Right atrium auricular region (tissue), 2 donors: ENCODE data around the gene PIK3AP1. TPM values are rescaled to one million over a fixed set of nuclear protein-coding genes. Genes with fewer than 3 reads are reported as not detected.

Source experiments
- DNase-seq: peaks from one replicate; pipeline ENCODE4 v3.0.0-alpha.2; 2019; ENCODE audit warnings: low spot score
- H3K27ac ChIP-seq, 2 donors: fragments of 200-600 bp; sonication (generic); 1 replicate in 1 of 2; 2 replicates in 1 of 2; pipeline ENCODE4 v1.5.1; 2016 to 2019
- H3K27me3 ChIP-seq, 2 donors: fragments of 200-600 bp; sonication (generic); one replicate each; pipeline versions ENCODE4 v1.5.1 to v1.6.0; 2017 to 2019
- H3K36me3 ChIP-seq: fragments of 200-600 bp; sonication (generic); one replicate; pipeline ENCODE4 v1.5.1; 2016
- H3K4me1 ChIP-seq, 2 donors: fragments of 200-600 bp; sonication (generic); one replicate each; pipeline versions ENCODE4 v1.5.1 to v1.6.0; 2017 to 2019
- H3K4me3 ChIP-seq, 2 donors: fragments of 200-600 bp; sonication (generic); 1 replicate in 1 of 2; 2 replicates in 1 of 2; pipeline ENCODE4 v1.5.1; 2017 to 2019; ENCODE audit warnings: mild to moderate bottlenecking in 1 of 2, moderate library complexity in 1 of 2
- H3K9me3 ChIP-seq, 2 donors: fragments of 200-600 bp; sonication (generic); one replicate each; pipeline ENCODE4 v1.5.1; 2019
- CTCF ChIP-seq, 2 donors: fragments of 200-600 bp; sonication (generic); IDR thresholded peaks; one replicate each; pipeline ENCODE4 v1.5.1; 2019; ENCODE audit warnings: antibody characterized with exemption in 2 of 2
- total RNA-seq, 2 donors: library from RNA; depleted of rRNA; stranded (reverse); fragments of >200 nt; gene quantifications; one replicate each; pipeline ENCODE4 v1.1.0, GENCODE V29; 2016

PIK3AP1 gene
- total RNA-seq, 2 donors from 2014 or later, result 3.1 to 11.2 TPM

- Histone ChIP-seq H3K27ac (no peak overlapping the region), H3K4me3 (no peak overlapping the region), H3K4me1 (peaks cover 0 to 4% of the 10 kb centered on the region in 2 donors), H3K36me3 (no peaks in the 10 kb centered on the region), H3K9me3 (no peaks in the 10 kb centered on the region), H3K27me3 (no peaks in the 10 kb centered on the region)
- TF ChIP-seq CTCF (IDR thresholded peaks at IDR 0.05), result no peak
- DNase-seq, result no peak
These were observed 83.8 kb downstream of the PIK3AP1 start for GRCh38 chr10:96636551-96636950.

GRCh38 chr10:96632974-96633710 lies 87.2 kb downstream of the PIK3AP1 start:
- Histone ChIP-seq H3K4me1 (peaks cover 0 to 4% of the 10 kb centered on the region in 2 donors), H3K27ac (no peak overlapping the region), H3K4me3 (no peak overlapping the region), H3K36me3 (no peaks in the 10 kb centered on the region), H3K27me3 (no peaks in the 10 kb centered on the region), H3K9me3 (no peaks in the 10 kb centered on the region)
- TF ChIP-seq CTCF (IDR thresholded peaks at IDR 0.05), result no peak
- no peak for DNase-seq

- Histone ChIP-seq H3K9me3 (no peaks in the 10 kb centered on the region), H3K36me3 (no peaks in the 10 kb centered on the region), H3K4me3 (no peak overlapping the region), H3K27ac (no peak overlapping the region), H3K27me3 (no peaks in the 10 kb centered on the region), H3K4me1 (no peaks in the 10 kb centered on the region)
- no peak for TF ChIP-seq CTCF (IDR thresholded peaks at IDR 0.05)
- no peak for DNase-seq
These were observed 93.0 kb downstream of the PIK3AP1 start for GRCh38 chr10:96627292-96627691.

- no peak overlapping the region for H3K4me3 ChIP-seq
- no peaks in the 10 kb centered on the region for H3K27me3 ChIP-seq
- H3K27ac ChIP-seq, result no peak overlapping the region
- H3K9me3 ChIP-seq, result no peaks in the 10 kb centered on the region
- H3K4me1 ChIP-seq, result no peaks in the 10 kb centered on the region
- DNase-seq, result no peak
- no peak for TF ChIP-seq CTCF (IDR thresholded peaks at IDR 0.05)
- H3K36me3 ChIP-seq, result no peaks in the 10 kb centered on the region
These were observed 93.5 kb downstream of the PIK3AP1 start for GRCh38 chr10:96626795-96627194.

- no peaks in the 10 kb centered on the region for H3K36me3 ChIP-seq
- no peak for TF ChIP-seq CTCF (IDR thresholded peaks at IDR 0.05)
- no peak overlapping the region for H3K4me3 ChIP-seq
- H3K4me1 ChIP-seq, result peaks cover 0 to 2% of the 10 kb centered on the region in 2 donors
- H3K27ac ChIP-seq, result no peak overlapping the region
- H3K27me3 ChIP-seq, result no peaks in the 10 kb centered on the region
- no peak for DNase-seq
- no peaks in the 10 kb centered on the region for H3K9me3 ChIP-seq
These were observed 95.1 kb downstream of the PIK3AP1 start for GRCh38 chr10:96625173-96625572.
